ENCODE results near the gene STARD13. TPM values are rescaled to one million over a fixed set of nuclear protein-coding genes. Genes with fewer than 3 reads are reported as not detected.
A peak's percentile ranks its signal among the peaks of the same experiment; 100 is the strongest.
"Not testable (repeated sequence)": the region's sequence is repeated elsewhere in the genome, so short reads cannot be mapped to it uniquely, and the experiment has no call there.

STARD13 gene
- total and polyA plus RNA-seq, 8 donors: 7.8 to 29.4 (median 16.2) TPM

- TF ChIP-seq CTCF (IDR thresholded peaks at IDR 0.05): no peak
- no peaks in the 10 kb centered on the region for H3K27me3 ChIP-seq
- ATAC-seq: peak in 1 of 4 donors; percentile 35
- H3K9me3 ChIP-seq: no peaks in the 10 kb centered on the region
- no peak for DNase-seq
- H3K4me1 ChIP-seq: peaks cover 0 to 11% (median 6%) of the 10 kb centered on the region in 3 donors
- intact Hi-C loops (cut with DNase I): no loop called here
- no peak overlapping the region for H3K4me3 ChIP-seq
- FAIRE-seq: no peak
- H3K27ac ChIP-seq: no peak overlapping the region
- WGBS, 2 donors: 98% methylated on average over 2 of the region's 2 CpGs
- H3K36me3 ChIP-seq: peaks cover 0 to 30% (median 0%) of the 10 kb centered on the region in 3 donors
Observed at GRCh38 chr13:33164331-33164730, 121.2 kb downstream of the STARD13 start.

DNA sequence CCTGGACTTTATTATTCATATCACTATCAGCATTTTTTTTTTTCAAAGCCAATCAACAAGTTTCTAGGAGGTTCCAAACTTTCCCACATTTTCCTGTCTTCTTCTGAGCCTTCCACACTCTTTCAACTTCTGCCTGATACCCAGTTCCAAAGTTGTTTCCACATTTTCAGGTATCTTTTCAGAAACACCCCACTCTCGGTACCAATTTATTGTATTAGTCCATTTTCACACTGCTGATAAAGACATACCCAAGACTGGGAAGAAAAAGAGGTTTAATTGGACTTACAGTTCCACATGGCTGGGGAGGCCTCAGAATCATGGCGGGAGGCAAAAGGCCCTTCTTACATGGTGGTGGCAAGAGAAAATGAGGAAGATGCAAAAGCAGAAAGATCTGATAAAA lies 122.8 kb downstream of the STARD13 start:
- H3K9me3 ChIP-seq; H3K27ac ChIP-seq; H3K4me3 ChIP-seq; H3K4me1 ChIP-seq; FAIRE-seq; intact Hi-C loops (cut with DNase I); DNase-seq; ATAC-seq; H3K27me3 ChIP-seq: not testable (repeated sequence)
- H3K36me3 ChIP-seq: peaks cover 0 to 30% (median 0%) of the 10 kb centered on the region in 3 donors
- 94 to 96% methylated on average over 2 of the region's 2 CpGs for WGBS, 2 donors

- Histone ChIP-seq H3K36me3 (peaks cover 0 to 11% (median 0%) of the 10 kb centered on the region in 3 donors), H3K27ac (no peak overlapping the region), H3K4me1 (no peaks in the 10 kb centered on the region), H3K27me3 (no peaks in the 10 kb centered on the region), H3K4me3 (no peak overlapping the region), H3K9me3 (no peaks in the 10 kb centered on the region)
- DNase-seq (no peak), FAIRE-seq (no peak), ATAC-seq (no peak)
- no peak for TF ChIP-seq CTCF (IDR thresholded peaks at IDR 0.05)
- intact Hi-C loops (cut with DNase I): no loop called here
- WGBS, 2 donors: 93 to 94% methylated on average over 8 of the region's 8 CpGs
Observed at GRCh38 chr13:33158816-33159215, 126.7 kb downstream of the STARD13 start.

DNA sequence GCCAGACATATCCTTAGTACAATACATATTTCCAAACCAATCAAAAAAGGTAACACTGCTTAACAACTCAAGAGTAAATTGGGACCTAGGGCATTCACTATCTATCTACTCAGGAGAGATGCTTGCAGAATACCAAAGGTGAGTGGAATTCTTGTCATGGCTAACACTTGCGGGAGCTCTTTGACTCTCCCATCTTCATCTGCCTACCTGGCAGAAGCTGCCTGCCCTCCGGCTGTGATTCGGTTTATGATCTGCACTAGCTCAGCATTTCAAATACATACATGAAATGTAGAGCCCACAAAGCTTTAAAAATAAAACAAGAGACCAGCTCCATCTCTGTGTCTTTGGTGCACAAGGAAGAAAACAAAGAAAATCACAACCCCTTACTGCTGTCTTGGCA lies 127.3 kb downstream of the STARD13 start:
- intact Hi-C loops (cut with DNase I): no loop called here
- Histone ChIP-seq H3K4me1 (no peaks in the 10 kb centered on the region), H3K4me3 (no peak overlapping the region), H3K27me3 (no peaks in the 10 kb centered on the region), H3K36me3 (peaks cover 0 to 11% (median 0%) of the 10 kb centered on the region in 3 donors), H3K9me3 (no peaks in the 10 kb centered on the region), H3K27ac (no peak overlapping the region)
- ATAC-seq: no peak
- FAIRE-seq: no peak
- 92 to 95% methylated on average over 3 of the region's 3 CpGs for WGBS, 2 donors
- TF ChIP-seq CTCF (IDR thresholded peaks at IDR 0.05): no peak
- DNase-seq: no peak

- DNase-seq (no peak), FAIRE-seq (no peak), ATAC-seq (peak in 1 of 4 donors; percentile 20)
- no peaks in the 10 kb centered on the region for H3K27me3 ChIP-seq
- no peaks in the 10 kb centered on the region for H3K36me3 ChIP-seq
- no peak overlapping the region for H3K27ac ChIP-seq
- no peak overlapping the region for H3K4me3 ChIP-seq
- intact Hi-C loops (cut with DNase I): no loop called here
- H3K9me3 ChIP-seq: no peaks in the 10 kb centered on the region
- TF ChIP-seq CTCF (IDR thresholded peaks at IDR 0.05): no peak
- no peaks in the 10 kb centered on the region for H3K4me1 ChIP-seq
- 94 to 97% methylated on average over 5 of the region's 5 CpGs for WGBS, 2 donors
Observed at GRCh38 chr13:33154911-33155310, 130.6 kb downstream of the STARD13 start.
